ENCODE measurements around the gene NLN.
"Not testable (repeated sequence)": the region's sequence is repeated elsewhere in the genome, so short reads cannot be mapped to it uniquely, and the experiment has no call there.

GRCh38 chr5:65734196-65734775 lies 12.3 kb downstream of the NLN start:
- TF ChIP-seq EZH2 (optimal IDR thresholded peaks at IDR 0.05; ENCODE audit: low read depth, low read length); CTCF (IDR thresholded peaks at IDR 0.05; ENCODE audit: low read length): not testable (repeated sequence)
